Stimulated activated naive CD8-positive, alpha-beta T cell treated with anti-CD3 and anti-CD28 coated beads, Interleukin-15, Interleukin-2, amounts not matched to agents 100 ng/mL and 50 ng/mL, for 24 hours (primary cell): Measurements from ENCODE around the gene TNRC6C.
A peak's percentile ranks its signal among the peaks of the same experiment; 100 is the strongest.
"Not testable (repeated sequence)": the region's sequence is repeated elsewhere in the genome, so short reads cannot be mapped to it uniquely, and the experiment has no call there.

ENCODE experiments used
- H3K27ac Mint-ChIP-seq: one replicate; pipeline ENCODE4 v1.8.0; 2021; ENCODE audit warnings: mild to moderate bottlenecking, mixed read lengths
- H3K27me3 Mint-ChIP-seq: one replicate; pipeline ENCODE4 v1.8.0; 2021; ENCODE audit warnings: mixed read lengths
- H3K36me3 Mint-ChIP-seq: one replicate; pipeline ENCODE4 v1.8.0; 2021; ENCODE audit warnings: low read depth, mixed read lengths
- H3K4me1 Mint-ChIP-seq: one replicate; pipeline ENCODE4 v1.8.0; 2021; ENCODE audit warnings: low read depth, mixed read lengths
- H3K4me3 Mint-ChIP-seq: one replicate; pipeline ENCODE4 v1.8.0; 2021; ENCODE audit warnings: mild to moderate bottlenecking, mixed read lengths
- H3K9me3 Mint-ChIP-seq: one replicate; pipeline ENCODE4 v1.8.0; 2021; ENCODE audit warnings: mixed read lengths

The TNRC6C gene

GRCh38 chr17:78082355-78082872 is 123.9 kb downstream of the TNRC6C start:
- not testable (repeated sequence) for H3K4me3 Mint-ChIP-seq, H3K27me3 Mint-ChIP-seq, H3K4me1 Mint-ChIP-seq, H3K27ac Mint-ChIP-seq, H3K9me3 Mint-ChIP-seq
- H3K36me3 Mint-ChIP-seq, result peaks cover 21% of the 10 kb centered on the region

- Mint-ChIP-seq H3K9me3 (no peaks in the 10 kb centered on the region), H3K27me3 (no peaks in the 10 kb centered on the region), H3K4me1 (no peaks in the 10 kb centered on the region), H3K36me3 (peaks cover 25% of the 10 kb centered on the region), H3K27ac (no peak overlapping the region), H3K4me3 (no peak overlapping the region)
Measured at GRCh38 chr17:78082988-78083387, 124.5 kb downstream of the TNRC6C start.

- Mint-ChIP-seq H3K27me3 (no peaks in the 10 kb centered on the region), H3K4me3 (no peak overlapping the region), H3K36me3 (peaks cover 24% of the 10 kb centered on the region), H3K4me1 (peaks cover 9% of the 10 kb centered on the region), H3K27ac (no peak overlapping the region), H3K9me3 (no peaks in the 10 kb centered on the region)
Measured at GRCh38 chr17:78086740-78087139, 128.2 kb downstream of the TNRC6C start.

GRCh38 chr17:78088529-78088928 is 130.0 kb downstream of the TNRC6C start:
- Mint-ChIP-seq H3K4me3 (no peak overlapping the region), H3K4me1 (peaks cover 15% of the 10 kb centered on the region), H3K9me3 (no peaks in the 10 kb centered on the region), H3K27ac (no peak overlapping the region), H3K36me3 (peaks cover 35% of the 10 kb centered on the region), H3K27me3 (no peaks in the 10 kb centered on the region)

- peak overlapping the region; percentile 24 for H3K27ac Mint-ChIP-seq
- H3K4me3 Mint-ChIP-seq, result no peak overlapping the region
- H3K36me3 Mint-ChIP-seq, result peaks cover 43% of the 10 kb centered on the region
- peaks cover 15% of the 10 kb centered on the region for H3K4me1 Mint-ChIP-seq
- H3K27me3 Mint-ChIP-seq, result no peaks in the 10 kb centered on the region
- no peaks in the 10 kb centered on the region for H3K9me3 Mint-ChIP-seq
Measured at GRCh38 chr17:78089576-78090281, 131.2 kb downstream of the TNRC6C start.

- H3K36me3 Mint-ChIP-seq, result peaks cover 49% of the 10 kb centered on the region
- no peak overlapping the region for H3K27ac Mint-ChIP-seq
- H3K27me3 Mint-ChIP-seq, result no peaks in the 10 kb centered on the region
- H3K4me3 Mint-ChIP-seq, result no peak overlapping the region
- H3K9me3 Mint-ChIP-seq, result no peaks in the 10 kb centered on the region
- peaks cover 15% of the 10 kb centered on the region for H3K4me1 Mint-ChIP-seq
Measured at GRCh38 chr17:78092794-78093324, 134.4 kb downstream of the TNRC6C start.

- Mint-ChIP-seq H3K36me3 (peaks cover 63% of the 10 kb centered on the region), H3K27ac (no peak overlapping the region), H3K4me1 (peaks cover 9% of the 10 kb centered on the region), H3K9me3 (no peaks in the 10 kb centered on the region), H3K4me3 (no peak overlapping the region), H3K27me3 (no peaks in the 10 kb centered on the region)
Measured at GRCh38 chr17:78095035-78095434, 136.5 kb downstream of the TNRC6C start.

GRCh38 chr17:78096093-78096492 is 137.6 kb downstream of the TNRC6C start:
- peaks cover 65% of the 10 kb centered on the region for H3K36me3 Mint-ChIP-seq
- no peak overlapping the region for H3K4me3 Mint-ChIP-seq
- H3K27ac Mint-ChIP-seq, result no peak overlapping the region
- peaks cover 9% of the 10 kb centered on the region for H3K4me1 Mint-ChIP-seq
- H3K27me3 Mint-ChIP-seq, result no peaks in the 10 kb centered on the region
- no peaks in the 10 kb centered on the region for H3K9me3 Mint-ChIP-seq

GRCh38 chr17:78101112-78101511 is 142.6 kb downstream of the TNRC6C start:
- Mint-ChIP-seq H3K36me3 (peaks cover 47% of the 10 kb centered on the region), H3K27me3 (no peaks in the 10 kb centered on the region)

GRCh38 chr17:78101542-78101941 is 143.0 kb downstream of the TNRC6C start:
- H3K4me3 Mint-ChIP-seq, result no peak overlapping the region
- no peak overlapping the region for H3K27ac Mint-ChIP-seq
- H3K9me3 Mint-ChIP-seq, result no peaks in the 10 kb centered on the region
- H3K27me3 Mint-ChIP-seq, result no peaks in the 10 kb centered on the region
- peaks cover 42% of the 10 kb centered on the region for H3K36me3 Mint-ChIP-seq
- no peaks in the 10 kb centered on the region for H3K4me1 Mint-ChIP-seq

More at GRCh38 chr17:78101112-78101511, 142.6 kb downstream of the TNRC6C start:
- H3K4me1 Mint-ChIP-seq, result no peaks in the 10 kb centered on the region
- peak overlapping the region; percentile 36 for H3K27ac Mint-ChIP-seq
- H3K9me3 Mint-ChIP-seq, result no peaks in the 10 kb centered on the region
- no peak overlapping the region for H3K4me3 Mint-ChIP-seq

GRCh38 chr17:78103311-78103710 is 144.8 kb downstream of the TNRC6C start:
- Mint-ChIP-seq H3K9me3 (no peaks in the 10 kb centered on the region), H3K27ac (no peak overlapping the region), H3K27me3 (no peaks in the 10 kb centered on the region), H3K4me1 (peaks cover 14% of the 10 kb centered on the region), H3K36me3 (peaks cover 36% of the 10 kb centered on the region), H3K4me3 (no peak overlapping the region)

GRCh38 chr17:78104540-78104941 is 146.0 kb downstream of the TNRC6C start:
- peaks cover 30% of the 10 kb centered on the region for H3K36me3 Mint-ChIP-seq
- no peaks in the 10 kb centered on the region for H3K27me3 Mint-ChIP-seq
- no peak overlapping the region for H3K4me3 Mint-ChIP-seq
- H3K4me1 Mint-ChIP-seq, result peaks cover 14% of the 10 kb centered on the region
- no peaks in the 10 kb centered on the region for H3K9me3 Mint-ChIP-seq
- no peak overlapping the region for H3K27ac Mint-ChIP-seq

- Mint-ChIP-seq H3K27me3 (no peaks in the 10 kb centered on the region), H3K4me3 (no peak overlapping the region), H3K4me1 (peaks cover 14% of the 10 kb centered on the region), H3K36me3 (peaks cover 24% of the 10 kb centered on the region), H3K27ac (no peak overlapping the region), H3K9me3 (no peaks in the 10 kb centered on the region)
Measured at GRCh38 chr17:78105101-78105500, 146.6 kb downstream of the TNRC6C start.

GRCh38 chr17:78105551-78105950 is 147.0 kb downstream of the TNRC6C start:
- no peaks in the 10 kb centered on the region for H3K9me3 Mint-ChIP-seq

GRCh38 chr17:78106211-78106610 is 147.7 kb downstream of the TNRC6C start:
- Mint-ChIP-seq H3K36me3 (peaks cover 26% of the 10 kb centered on the region), H3K27ac (no peak overlapping the region), H3K9me3 (no peaks in the 10 kb centered on the region), H3K4me3 (no peak overlapping the region), H3K27me3 (no peaks in the 10 kb centered on the region), H3K4me1 (peaks cover 14% of the 10 kb centered on the region)

More at GRCh38 chr17:78105551-78105950, 147.0 kb downstream of the TNRC6C start:
- Mint-ChIP-seq H3K36me3 (peaks cover 24% of the 10 kb centered on the region), H3K27me3 (no peaks in the 10 kb centered on the region), H3K4me3 (no peak overlapping the region), H3K4me1 (peaks cover 14% of the 10 kb centered on the region), H3K27ac (no peak overlapping the region)
